ENCODE data around the gene CDH13.

DNA sequence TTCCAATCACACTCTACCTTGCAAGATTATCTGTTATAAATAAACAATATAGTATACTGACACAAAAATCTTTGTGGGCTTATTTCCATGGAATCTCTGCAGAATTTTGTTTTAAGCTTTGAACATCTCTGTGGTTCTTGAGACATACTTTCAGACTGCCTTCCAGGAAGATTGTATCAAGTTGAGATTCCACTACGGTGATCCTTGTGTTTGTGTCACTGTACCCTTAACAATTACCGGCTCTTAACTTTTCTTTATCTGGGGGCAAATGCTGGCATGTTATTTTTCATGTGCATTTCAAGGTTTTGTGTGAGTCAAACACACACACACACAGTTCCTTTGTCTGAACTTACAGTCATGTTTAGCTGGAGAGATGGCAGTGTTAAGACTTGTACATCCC, 708.3 kb downstream of the CDH13 start:
- TF ChIP-seq CTCF (conservative IDR thresholded peaks at IDR 0.05; ENCODE audit: low read depth, low read length) (no peak), EZH2 (IDR thresholded peaks at IDR 0.05; ENCODE audit: borderline replicate concordance, low read depth, low read length, poor library complexity, severe bottlenecking) (no peak)

Measured in A673 (cell line).